HepG2 (cell line): ENCODE measurements around the gene ICAM5. TPM values are rescaled to one million over a fixed set of nuclear protein-coding genes. Genes with fewer than 3 reads are reported as not detected.
A peak's percentile ranks its signal among the peaks of the same experiment; 100 is the strongest.

ENCODE experiments used
- HNRNPUL1 ChIP-seq: fragments of 200-400 bp; formaldehyde crosslinking; IDR thresholded peaks from 2 replicates; pipeline ENCODE4 v1.6.1; 2017; ENCODE audit warnings: low read depth, mild to moderate bottlenecking, low read length, moderate library complexity
- KDM5A ChIP-seq: fragments of 200-600 bp; sonication (generic); IDR thresholded peaks from 2 replicates; pipeline ENCODE4 v1.7.0; 2018; ENCODE audit warnings: antibody characterized with exemption, mild to moderate bottlenecking, low read length, borderline replicate concordance
- MAZ ChIP-seq, 2 experiments: sonication (generic) in 1 of 2; formaldehyde crosslinking in 1 of 2; IDR thresholded peaks; 2 replicates each; pipeline versions ENCODE4 v1.5.0 to v1.6.1; 2012 to 2020; ENCODE audit warnings: low read depth in 2 of 2, mild to moderate bottlenecking in 2 of 2, borderline replicate concordance in 1 of 2, improper control_type of control experiment in 1 of 2, low read length in 1 of 2, missing genetic modification reagents in 1 of 2, moderate library complexity in 1 of 2
- ZFY ChIP-seq: sonication (generic); formaldehyde crosslinking; IDR thresholded peaks from 2 replicates; pipeline ENCODE4 v1.4.0; 2020; ENCODE audit warnings: missing genetic modification reagents
- ZNF180 ChIP-seq: sonication (generic); formaldehyde crosslinking; IDR thresholded peaks from 2 replicates; pipeline ENCODE4 v1.4.0; 2020; ENCODE audit warnings: low read depth, missing genetic modification reagents, borderline replicate concordance
- ZNF768 ChIP-seq: sonication (generic); formaldehyde crosslinking; IDR thresholded peaks from 2 replicates; pipeline ENCODE4 v1.4.0; 2020; ENCODE audit warnings: missing genetic modification reagents
- polyA plus RNA-seq, 8 experiments: library from polyadenylated mRNA; depleted of rRNA in 3 of 8; stranded (reverse) in 7 of 8; unstranded in 1 of 8; fragments of >200 nt; fragmentation: Illumina TruSeq in 4 of 8; extraction: Trizol in 4 of 8; gene quantifications; 2 replicates each; pipeline versions ENCODE4 v1.2.1 to v1.2.3, GENCODE V29; 2011 to 2016; ENCODE audit warnings: low read depth in 4 of 8, missing spikeins in 1 of 8, mixed read lengths in 1 of 8; ENCODE audit not compliant: insufficient read depth in 1 of 8
- total RNA-seq, 5 experiments: library from RNA; depleted of rRNA; stranded (reverse); fragments of >200 nt; fragmentation: Illumina TruSeq; extraction: Trizol; gene quantifications; 2 replicates each; pipeline ENCODE4 v1.2.3, GENCODE V29; 2016; ENCODE audit warnings: low read depth in 1 of 5
- TF ChIP-seq, protein P1 (sequence below): sonication (generic); formaldehyde crosslinking; IDR thresholded peaks from 2 replicates; pipeline ENCODE4 v1.8.0; 2022; ENCODE audit warnings: mild to moderate bottlenecking, missing genetic modification reagents
- TF ChIP-seq, protein P2 (sequence below): sonication (generic); formaldehyde crosslinking; IDR thresholded peaks from 2 replicates; pipeline ENCODE4 v1.9.0; 2021; ENCODE audit warnings: mild to moderate bottlenecking, missing genetic modification reagents
- TF ChIP-seq, protein P3 (sequence below): sonication (generic); formaldehyde crosslinking; IDR thresholded peaks from 2 replicates; pipeline ENCODE4 v1.5.0; 2020; ENCODE audit warnings: mild to moderate bottlenecking, missing genetic modification reagents, borderline replicate concordance
- TF ChIP-seq, protein P4 (sequence below): sonication (generic); formaldehyde crosslinking; IDR thresholded peaks from 2 replicates; pipeline ENCODE4 v1.4.0; 2020; ENCODE audit warnings: mild to moderate bottlenecking, missing genetic modification reagents

The ICAM5 gene
- total and polyA plus RNA-seq, 2 of the 13 experiments (the other 11 are each of a cell fraction or from before 2014, with no cell fraction given), result 0.46 to 1.6 TPM

DNA sequence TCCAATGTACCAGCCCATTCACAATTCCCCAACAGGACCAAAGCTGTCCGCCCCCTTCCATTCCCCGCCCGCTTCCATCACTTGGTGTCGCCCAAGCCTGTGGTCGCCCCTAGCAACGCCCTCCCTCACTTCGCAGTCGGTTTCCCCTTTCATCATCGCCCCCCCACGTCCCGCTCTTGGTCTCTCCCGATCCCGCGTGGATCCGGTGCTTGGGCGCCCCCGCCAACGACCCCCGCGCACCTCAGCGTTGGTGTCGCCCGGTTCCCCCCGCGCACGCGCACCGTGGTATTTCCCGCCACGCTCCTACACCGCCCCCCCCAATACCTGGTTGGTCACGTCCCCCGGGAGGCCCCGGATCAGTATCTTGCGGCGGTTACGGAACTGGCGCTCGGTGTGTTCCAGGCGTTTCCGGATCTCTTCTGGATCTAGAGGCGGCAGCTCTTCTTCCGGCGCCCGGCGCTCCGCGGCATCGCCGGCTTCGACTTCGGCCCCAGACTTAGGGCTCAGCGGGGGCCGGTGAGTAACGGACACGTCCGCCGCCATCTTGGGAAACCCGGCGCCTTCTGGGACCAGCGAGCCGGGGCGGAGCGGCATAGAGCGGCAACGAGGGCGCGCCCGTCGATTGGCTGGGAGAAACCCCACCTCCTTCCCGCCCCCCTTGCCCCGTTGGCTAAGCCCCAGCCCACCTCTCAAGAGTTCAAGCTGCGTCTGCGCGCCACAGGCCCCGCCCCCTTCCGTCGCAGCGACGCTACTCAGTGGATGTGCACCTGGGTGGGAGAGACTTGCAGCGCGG, 43.4 kb downstream of the ICAM5 start, which contains the start of gene RAVER1 (continued):
- TF ChIP-seq ZNF180, result no peak
- TF ChIP-seq KDM5A, result peak; percentile 79; the same call in 1 of the 2 replicates
- no peak for TF ChIP-seq HNRNPUL1
- TF ChIP-seq, protein P1, sequence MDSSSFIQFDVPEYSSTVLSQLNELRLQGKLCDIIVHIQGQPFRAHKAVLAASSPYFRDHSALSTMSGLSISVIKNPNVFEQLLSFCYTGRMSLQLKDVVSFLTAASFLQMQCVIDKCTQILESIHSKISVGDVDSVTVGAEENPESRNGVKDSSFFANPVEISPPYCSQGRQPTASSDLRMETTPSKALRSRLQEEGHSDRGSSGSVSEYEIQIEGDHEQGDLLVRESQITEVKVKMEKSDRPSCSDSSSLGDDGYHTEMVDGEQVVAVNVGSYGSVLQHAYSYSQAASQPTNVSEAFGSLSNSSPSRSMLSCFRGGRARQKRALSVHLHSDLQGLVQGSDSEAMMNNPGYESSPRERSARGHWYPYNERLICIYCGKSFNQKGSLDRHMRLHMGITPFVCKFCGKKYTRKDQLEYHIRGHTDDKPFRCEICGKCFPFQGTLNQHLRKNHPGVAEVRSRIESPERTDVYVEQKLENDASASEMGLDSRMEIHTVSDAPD, result no peak
- TF ChIP-seq, protein P2, sequence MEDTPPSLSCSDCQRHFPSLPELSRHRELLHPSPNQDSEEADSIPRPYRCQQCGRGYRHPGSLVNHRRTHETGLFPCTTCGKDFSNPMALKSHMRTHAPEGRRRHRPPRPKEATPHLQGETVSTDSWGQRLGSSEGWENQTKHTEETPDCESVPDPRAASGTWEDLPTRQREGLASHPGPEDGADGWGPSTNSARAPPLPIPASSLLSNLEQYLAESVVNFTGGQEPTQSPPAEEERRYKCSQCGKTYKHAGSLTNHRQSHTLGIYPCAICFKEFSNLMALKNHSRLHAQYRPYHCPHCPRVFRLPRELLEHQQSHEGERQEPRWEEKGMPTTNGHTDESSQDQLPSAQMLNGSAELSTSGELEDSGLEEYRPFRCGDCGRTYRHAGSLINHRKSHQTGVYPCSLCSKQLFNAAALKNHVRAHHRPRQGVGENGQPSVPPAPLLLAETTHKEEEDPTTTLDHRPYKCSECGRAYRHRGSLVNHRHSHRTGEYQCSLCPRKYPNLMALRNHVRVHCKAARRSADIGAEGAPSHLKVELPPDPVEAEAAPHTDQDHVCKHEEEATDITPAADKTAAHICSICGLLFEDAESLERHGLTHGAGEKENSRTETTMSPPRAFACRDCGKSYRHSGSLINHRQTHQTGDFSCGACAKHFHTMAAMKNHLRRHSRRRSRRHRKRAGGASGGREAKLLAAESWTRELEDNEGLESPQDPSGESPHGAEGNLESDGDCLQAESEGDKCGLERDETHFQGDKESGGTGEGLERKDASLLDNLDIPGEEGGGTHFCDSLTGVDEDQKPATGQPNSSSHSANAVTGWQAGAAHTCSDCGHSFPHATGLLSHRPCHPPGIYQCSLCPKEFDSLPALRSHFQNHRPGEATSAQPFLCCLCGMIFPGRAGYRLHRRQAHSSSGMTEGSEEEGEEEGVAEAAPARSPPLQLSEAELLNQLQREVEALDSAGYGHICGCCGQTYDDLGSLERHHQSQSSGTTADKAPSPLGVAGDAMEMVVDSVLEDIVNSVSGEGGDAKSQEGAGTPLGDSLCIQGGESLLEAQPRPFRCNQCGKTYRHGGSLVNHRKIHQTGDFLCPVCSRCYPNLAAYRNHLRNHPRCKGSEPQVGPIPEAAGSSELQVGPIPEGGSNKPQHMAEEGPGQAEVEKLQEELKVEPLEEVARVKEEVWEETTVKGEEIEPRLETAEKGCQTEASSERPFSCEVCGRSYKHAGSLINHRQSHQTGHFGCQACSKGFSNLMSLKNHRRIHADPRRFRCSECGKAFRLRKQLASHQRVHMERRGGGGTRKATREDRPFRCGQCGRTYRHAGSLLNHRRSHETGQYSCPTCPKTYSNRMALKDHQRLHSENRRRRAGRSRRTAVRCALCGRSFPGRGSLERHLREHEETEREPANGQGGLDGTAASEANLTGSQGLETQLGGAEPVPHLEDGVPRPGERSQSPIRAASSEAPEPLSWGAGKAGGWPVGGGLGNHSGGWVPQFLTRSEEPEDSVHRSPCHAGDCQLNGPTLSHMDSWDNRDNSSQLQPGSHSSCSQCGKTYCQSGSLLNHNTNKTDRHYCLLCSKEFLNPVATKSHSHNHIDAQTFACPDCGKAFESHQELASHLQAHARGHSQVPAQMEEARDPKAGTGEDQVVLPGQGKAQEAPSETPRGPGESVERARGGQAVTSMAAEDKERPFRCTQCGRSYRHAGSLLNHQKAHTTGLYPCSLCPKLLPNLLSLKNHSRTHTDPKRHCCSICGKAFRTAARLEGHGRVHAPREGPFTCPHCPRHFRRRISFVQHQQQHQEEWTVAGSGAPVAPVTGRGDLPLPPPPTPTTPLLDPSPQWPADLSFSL (CRISPR knock-in tag), result no peak
- peak; percentile 59; the same call in 1 of the 2 replicates for TF ChIP-seq MAZ (IDR thresholded peaks at IDR 0.05; ENCODE audit: borderline replicate concordance, low read depth, low read length)
- peak; percentile 73 for TF ChIP-seq MAZ (CRISPR knock-in tag; IDR thresholded peaks at IDR 0.05; ENCODE audit: low read depth)
- TF ChIP-seq ZNF768 (CRISPR knock-in tag), result peak; percentile 42; the same call in 1 of the 2 replicates
- TF ChIP-seq ZFY (CRISPR knock-in tag), result peak; percentile 77; the same call in 1 of the 2 replicates
- TF ChIP-seq, protein P3, sequence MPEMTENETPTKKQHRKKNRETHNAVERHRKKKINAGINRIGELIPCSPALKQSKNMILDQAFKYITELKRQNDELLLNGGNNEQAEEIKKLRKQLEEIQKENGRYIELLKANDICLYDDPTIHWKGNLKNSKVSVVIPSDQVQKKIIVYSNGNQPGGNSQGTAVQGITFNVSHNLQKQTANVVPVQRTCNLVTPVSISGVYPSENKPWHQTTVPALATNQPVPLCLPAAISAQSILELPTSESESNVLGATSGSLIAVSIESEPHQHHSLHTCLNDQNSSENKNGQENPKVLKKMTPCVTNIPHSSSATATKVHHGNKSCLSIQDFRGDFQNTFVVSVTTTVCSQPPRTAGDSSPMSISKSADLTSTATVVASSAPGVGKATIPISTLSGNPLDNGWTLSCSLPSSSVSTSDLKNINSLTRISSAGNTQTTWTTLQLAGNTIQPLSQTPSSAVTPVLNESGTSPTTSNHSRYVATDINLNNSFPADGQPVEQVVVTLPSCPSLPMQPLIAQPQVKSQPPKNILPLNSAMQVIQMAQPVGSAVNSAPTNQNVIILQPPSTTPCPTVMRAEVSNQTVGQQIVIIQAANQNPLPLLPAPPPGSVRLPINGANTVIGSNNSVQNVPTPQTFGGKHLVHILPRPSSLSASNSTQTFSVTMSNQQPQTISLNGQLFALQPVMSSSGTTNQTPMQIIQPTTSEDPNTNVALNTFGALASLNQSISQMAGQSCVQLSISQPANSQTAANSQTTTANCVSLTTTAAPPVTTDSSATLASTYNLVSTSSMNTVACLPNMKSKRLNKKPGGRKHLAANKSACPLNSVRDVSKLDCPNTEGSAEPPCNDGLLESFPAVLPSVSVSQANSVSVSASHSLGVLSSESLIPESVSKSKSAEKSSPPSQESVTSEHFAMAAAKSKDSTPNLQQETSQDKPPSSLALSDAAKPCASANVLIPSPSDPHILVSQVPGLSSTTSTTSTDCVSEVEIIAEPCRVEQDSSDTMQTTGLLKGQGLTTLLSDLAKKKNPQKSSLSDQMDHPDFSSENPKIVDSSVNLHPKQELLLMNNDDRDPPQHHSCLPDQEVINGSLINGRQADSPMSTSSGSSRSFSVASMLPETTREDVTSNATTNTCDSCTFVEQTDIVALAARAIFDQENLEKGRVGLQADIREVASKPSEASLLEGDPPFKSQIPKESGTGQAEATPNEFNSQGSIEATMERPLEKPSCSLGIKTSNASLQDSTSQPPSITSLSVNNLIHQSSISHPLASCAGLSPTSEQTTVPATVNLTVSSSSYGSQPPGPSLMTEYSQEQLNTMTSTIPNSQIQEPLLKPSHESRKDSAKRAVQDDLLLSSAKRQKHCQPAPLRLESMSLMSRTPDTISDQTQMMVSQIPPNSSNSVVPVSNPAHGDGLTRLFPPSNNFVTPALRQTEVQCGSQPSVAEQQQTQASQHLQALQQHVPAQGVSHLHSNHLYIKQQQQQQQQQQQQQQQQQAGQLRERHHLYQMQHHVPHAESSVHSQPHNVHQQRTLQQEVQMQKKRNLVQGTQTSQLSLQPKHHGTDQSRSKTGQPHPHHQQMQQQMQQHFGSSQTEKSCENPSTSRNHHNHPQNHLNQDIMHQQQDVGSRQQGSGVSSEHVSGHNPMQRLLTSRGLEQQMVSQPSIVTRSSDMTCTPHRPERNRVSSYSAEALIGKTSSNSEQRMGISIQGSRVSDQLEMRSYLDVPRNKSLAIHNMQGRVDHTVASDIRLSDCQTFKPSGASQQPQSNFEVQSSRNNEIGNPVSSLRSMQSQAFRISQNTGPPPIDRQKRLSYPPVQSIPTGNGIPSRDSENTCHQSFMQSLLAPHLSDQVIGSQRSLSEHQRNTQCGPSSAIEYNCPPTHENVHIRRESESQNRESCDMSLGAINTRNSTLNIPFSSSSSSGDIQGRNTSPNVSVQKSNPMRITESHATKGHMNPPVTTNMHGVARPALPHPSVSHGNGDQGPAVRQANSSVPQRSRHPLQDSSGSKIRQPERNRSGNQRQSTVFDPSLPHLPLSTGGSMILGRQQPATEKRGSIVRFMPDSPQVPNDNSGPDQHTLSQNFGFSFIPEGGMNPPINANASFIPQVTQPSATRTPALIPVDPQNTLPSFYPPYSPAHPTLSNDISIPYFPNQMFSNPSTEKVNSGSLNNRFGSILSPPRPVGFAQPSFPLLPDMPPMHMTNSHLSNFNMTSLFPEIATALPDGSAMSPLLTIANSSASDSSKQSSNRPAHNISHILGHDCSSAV (CRISPR knock-in tag), result no peak
- TF ChIP-seq, protein P4, sequence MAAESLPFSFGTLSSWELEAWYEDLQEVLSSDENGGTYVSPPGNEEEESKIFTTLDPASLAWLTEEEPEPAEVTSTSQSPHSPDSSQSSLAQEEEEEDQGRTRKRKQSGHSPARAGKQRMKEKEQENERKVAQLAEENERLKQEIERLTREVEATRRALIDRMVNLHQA (CRISPR knock-in tag), result no peak
